NCI-H1436 (cell line): ENCODE data around the gene BICRAL.
A peak's percentile ranks its signal among the peaks of the same experiment; 100 is the strongest.
"Not testable (repeated sequence)": the region's sequence is repeated elsewhere in the genome, so short reads cannot be mapped to it uniquely, and the experiment has no call there.

ENCODE experiments used
- DNase-seq: peaks from one replicate; lab custom pipeline; 2025; lab: John Stamatoyannopoulos, UW

Gene BICRAL

DNA sequence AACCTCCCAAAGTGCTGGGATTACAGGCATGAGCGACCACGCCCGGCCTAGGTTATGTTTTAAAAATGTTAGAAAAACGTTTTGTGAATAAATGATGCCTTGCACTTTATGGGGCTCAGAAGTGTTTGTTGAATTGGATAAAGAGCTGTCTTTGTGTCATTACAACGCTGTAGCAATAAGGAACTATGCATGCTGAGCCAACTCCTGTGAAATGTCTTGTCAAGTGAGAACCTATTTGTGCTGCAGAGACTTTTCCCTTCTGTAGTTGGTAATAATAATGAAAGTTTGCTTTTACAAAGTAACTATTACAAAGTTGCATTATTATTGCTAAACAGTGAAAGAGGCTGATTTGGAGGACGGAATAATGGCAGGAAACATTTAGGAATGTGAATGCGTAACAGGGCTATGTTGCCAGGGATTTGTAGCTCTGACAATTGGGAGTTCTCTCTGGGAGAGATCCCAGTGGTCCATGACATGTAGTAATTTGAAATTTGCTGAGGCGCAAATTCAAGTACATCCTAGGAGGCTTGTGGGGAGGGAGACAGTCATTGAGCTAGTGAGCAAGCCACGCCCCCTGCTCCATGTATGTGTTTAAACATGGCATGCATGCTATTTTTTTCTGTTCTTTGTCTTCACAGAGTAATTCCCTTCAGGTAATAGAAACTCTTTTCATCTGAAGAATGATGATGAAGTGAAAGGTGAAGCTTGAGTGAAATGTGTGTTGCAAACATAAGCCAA is 16.8 kb upstream of the BICRAL start:
- no peak for DNase-seq

DNA sequence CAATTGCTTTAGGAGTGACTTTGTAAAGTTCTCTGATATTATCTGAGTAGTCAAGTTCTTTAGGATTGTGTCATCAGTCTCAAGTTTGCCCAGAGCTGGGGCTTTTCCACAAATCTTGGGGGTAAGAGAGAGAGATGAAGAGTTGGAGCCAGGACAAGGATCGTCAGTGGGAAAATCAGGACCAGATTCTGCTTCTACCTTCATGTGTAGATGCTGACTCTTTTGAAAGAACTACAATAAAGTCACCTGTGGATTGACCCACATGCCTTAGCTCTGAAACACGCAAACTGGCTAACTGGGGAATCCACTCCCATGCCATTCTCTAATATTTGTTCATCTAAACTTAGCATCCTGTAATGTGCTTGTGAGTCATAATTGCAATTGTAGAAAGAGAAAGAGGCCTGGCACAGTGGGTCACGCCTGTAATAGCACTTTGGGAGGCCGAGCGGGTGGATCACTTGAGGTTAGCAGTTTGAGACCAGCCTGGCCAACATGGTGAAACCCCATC is 15.6 kb upstream of the BICRAL start:
- DNase-seq = no peak

DNA sequence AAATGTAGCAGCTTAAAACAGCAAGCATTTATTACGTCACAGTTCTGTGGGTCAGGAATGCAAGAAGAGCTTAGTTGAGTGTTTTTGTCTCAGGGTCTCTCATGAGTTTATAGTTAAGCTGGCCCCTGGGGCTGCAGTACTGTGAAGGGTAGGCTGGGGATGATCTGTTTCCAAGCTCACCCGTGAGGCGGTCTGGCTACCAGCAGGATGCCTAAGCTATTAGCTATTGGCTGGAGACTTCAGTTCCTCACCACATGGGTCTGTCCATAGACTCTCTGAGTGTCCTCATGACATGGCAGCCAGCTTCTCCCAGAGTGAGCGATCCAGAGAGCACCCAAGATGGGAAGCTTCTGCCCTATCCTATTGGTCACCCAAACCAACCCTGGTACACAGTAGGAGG is 12.8 kb upstream of the BICRAL start:
- DNase-seq = no peak

GRCh38 chr6:42769836-42770235 is 12.0 kb upstream of the BICRAL start:
- no peak for DNase-seq

DNA sequence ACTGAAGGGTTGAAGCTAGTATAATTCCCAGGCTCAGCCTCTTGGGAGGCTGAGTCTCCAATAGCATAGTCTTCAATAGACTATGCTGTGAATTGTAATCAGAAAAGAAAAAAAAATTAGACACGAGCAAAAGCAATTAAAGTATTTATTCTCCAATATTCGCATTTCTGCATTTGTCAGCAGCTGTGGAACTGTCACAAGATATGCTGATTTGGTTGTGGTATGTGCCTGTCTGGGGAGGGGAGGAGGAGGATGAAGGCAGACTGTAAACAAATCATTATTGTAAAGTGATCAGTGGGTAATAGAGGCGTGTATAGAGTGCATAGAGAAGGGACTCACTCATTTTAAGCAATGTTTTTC is 10.1 kb upstream of the BICRAL start:
- DNase-seq = no peak

- no peak for DNase-seq
Measured at GRCh38 chr6:42774201-42774600, 7.7 kb upstream of the BICRAL start.

DNA sequence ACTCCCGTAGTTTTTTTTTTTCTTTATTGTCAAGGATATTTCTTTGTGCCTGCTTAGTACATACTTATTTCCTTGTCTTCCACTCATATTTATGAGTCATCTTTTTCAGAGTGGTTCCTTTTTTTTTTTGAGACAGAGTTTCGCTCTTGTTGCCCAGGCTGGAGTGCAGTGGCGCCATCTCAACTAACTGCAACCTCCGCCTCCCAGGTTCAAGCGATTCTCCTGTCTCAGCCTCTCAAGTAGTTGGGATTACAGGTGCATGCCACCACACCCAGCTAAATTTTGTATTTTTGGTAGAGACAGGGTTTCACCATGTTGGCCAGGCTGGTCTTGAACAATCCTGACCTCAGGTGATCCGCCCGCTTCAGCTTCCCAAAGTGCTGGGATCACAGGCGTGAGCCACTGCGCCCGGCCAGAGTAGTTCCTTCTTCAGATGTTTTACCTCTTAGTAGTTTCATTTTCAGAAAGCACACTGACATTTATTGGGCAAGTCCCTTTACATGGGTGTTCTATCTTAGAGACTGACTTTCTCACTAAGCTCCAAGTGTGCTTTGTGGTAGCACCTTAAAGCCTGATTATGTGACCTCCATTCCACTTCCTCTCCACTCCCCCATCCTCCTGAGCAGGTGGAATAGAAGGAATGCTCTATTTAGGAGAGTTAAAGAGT is 6.9 kb upstream of the BICRAL start:
- DNase-seq = not testable (repeated sequence)

GRCh38 chr6:42777126-42777822 is 4.6 kb upstream of the BICRAL start:
- no peak for DNase-seq

GRCh38 chr6:42778122-42778521 is 3.7 kb upstream of the BICRAL start:
- DNase-seq = no peak

GRCh38 chr6:42779521-42779920 is 2.3 kb upstream of the BICRAL start:
- no peak for DNase-seq

- DNase-seq = no peak
Measured at GRCh38 chr6:42781546-42781795, 381 bp upstream of the BICRAL start.

DNA sequence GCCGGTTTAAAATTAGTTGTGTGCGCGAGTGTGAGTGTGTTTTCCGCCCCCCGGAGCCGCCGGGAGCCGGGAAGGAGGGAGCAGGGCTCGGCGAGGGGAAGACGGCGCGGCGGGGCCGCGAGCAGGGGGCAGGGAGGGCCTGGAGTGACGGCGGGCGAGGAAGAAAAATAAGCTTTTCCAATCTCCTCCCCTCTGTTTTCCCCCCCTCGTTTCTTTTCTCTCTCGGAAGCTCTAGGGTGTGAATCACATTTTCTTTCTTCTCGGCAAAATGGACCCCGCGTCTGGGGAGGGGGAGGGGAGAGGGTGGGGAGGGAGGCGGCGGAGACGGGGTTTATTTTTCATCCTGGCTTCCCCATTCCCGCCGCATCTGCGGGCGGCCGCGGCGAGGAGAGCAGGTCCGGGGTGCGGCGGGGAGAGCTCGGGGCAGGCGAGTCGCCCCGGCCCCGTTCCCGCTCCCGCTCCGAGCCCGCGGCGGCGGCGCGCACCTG is 881 bp downstream of the BICRAL start:
- peak; percentile 75 for DNase-seq

- peak; percentile 67 for DNase-seq
Measured at GRCh38 chr6:42783177-42783875, 1.5 kb downstream of the BICRAL start.

- DNase-seq = peak; percentile 25
Measured at GRCh38 chr6:42783876-42784642, 2.2 kb downstream of the BICRAL start.

DNA sequence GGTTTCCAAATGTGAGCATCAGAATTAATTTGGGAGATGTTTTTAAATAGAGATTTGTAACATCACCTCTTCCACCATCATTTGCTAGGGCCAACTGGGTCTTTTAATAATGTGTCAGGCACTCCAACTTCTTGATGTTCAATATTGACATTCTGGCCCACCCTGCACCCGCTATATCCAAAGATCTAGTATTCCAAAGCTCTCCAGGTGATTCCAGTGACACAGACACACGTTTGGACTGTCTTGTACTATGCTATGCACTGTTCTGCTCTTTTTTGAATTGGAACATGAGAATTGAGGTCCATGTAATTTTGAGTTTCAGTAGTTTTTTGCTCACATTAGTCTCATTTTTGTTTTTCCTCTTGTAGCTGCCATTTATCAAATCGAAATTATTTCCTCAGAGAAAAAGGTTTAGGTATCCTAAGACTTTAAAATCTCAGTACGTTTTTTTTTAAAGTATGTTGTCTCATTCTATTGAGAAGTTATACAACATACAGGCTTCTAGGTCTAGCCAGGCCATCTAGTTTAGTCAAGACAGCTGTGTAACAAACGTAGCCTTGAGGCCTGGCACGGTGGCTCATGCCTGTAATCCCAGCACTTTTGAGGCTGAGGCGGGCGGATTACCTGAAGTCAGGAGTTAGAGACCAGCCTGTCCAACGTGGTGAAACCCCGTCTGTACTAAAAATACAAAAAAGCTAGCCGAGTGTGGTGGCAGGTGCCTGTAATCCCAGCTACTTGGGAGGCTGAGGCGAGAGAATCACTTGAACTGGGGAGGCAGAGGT is 3.1 kb downstream of the BICRAL start:
- DNase-seq = no peak

DNA sequence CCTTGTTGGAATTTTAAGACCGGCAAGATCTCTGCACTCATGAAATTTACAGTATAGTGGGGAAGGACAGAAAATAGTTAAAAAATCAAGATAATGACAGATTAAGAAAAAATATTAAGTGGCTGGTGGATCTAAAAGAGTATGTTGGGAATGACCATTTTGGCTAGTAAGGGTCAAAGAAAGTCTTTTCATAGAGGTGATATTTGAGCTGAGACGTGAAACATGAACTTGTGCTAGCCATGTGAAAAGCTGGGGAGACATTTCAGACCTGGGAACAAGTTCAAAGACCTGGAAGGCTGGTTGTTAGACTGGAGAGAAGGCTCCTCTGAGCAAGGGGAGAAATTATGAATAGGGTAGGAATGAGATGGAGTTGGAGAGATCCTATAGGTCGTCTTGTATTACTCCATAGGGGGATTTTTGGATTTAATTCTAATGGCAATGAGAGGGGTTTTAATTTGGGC is 4.7 kb downstream of the BICRAL start:
- DNase-seq = no peak

DNA sequence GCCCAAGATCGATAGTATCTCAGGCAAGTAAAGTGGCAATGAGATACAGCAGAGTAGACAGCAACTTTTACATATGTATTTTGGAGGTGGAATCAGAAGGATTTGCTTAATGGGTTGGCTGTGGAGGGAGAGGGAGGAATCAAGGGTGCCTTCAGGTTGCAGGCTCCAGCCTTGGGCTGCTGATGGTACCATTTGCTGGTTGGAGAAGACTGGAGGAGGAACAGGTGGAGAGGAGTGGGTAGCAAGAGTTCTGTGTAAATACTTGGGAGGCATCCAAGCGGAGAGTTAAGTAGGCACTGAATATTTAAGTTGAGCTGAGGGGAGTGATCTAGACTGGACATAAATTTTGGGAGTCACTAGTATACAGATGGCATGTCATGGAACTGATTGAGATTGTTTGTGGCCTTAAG is 5.2 kb downstream of the BICRAL start:
- DNase-seq = no peak

DNA sequence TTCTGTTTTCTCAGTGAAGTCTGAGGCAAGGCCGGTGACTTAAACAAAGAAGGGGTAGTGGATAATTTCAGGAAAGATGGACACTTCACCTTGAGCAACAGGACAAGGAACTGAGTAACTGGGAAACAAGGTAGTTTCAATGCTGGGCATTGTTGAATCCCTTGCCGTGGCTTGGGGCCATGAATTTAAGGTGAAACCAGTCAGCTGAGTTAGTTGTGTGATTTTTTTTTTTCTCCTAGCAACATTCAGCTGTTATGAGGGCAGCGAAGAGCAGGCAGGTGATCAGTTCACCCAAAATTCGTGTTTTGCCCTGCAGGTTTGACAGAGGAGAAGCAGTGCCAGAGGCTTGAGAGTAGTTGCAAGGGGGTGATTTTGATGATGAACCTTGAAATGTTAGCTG is 6.8 kb downstream of the BICRAL start:
- DNase-seq = no peak

DNA sequence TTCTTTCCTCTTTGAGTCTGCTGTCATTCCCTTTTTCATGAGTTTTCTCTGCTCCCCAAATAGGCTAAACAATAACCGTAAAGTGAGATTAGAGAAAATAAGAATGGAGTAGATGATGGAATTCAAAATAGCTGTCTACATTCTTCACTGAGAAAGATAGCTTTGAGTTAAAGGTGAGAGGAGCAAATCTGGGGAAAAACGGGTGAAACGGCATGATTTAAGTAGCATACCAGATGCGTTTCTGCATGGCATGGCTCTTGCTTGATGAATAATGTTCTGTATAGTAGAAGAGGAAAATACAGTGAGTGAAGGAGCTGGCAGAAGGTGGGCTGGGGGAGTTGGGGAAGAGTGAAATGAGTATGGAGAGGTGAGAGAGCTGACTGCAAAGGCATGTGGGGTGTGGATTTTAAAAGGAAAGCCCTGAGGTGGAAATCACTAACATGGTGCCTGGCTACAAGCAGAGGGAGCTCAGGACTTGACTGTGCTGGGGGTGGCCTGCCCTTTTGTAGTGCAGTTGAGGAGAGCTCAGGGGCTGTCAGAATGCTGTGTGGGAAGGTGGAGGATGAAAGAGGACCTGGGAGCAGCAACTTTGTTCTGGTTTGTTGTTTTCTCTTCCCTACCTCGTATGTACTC is 8.8 kb downstream of the BICRAL start:
- no peak for DNase-seq

GRCh38 chr6:42791706-42792320 is 10.0 kb downstream of the BICRAL start:
- DNase-seq = peak; percentile 25
